Gastrocnemius medialis (tissue), 4 donors: ENCODE measurements around the gene HS3ST6.

ENCODE experiments used
- POLR2A ChIP-seq, 2 donors: fragments of 450-650 bp; IDR thresholded peaks; one replicate each; pipeline ENCODE4 v1.6.1; 2017; ENCODE audit warnings: antibody characterized with exemption in 2 of 2, mild to moderate bottlenecking in 2 of 2, moderate library complexity in 2 of 2
- TF ChIP-seq, protein P1 (sequence below), 5 experiments: fragments of 450-650 bp in 3 of 5; fragments of 200-600 bp in 2 of 5; sonication (generic) in 2 of 5; IDR thresholded peaks in 4 of 5; conservative IDR thresholded peaks in 1 of 5; 1 replicate in 4 of 5; 2 replicates in 1 of 5; pipeline ENCODE4 v1.5.1; 2016 to 2019; ENCODE audit warnings: antibody characterized with exemption in 5 of 5, mild to moderate bottlenecking in 3 of 5, moderate library complexity in 3 of 5

- TF ChIP-seq, protein P1, sequence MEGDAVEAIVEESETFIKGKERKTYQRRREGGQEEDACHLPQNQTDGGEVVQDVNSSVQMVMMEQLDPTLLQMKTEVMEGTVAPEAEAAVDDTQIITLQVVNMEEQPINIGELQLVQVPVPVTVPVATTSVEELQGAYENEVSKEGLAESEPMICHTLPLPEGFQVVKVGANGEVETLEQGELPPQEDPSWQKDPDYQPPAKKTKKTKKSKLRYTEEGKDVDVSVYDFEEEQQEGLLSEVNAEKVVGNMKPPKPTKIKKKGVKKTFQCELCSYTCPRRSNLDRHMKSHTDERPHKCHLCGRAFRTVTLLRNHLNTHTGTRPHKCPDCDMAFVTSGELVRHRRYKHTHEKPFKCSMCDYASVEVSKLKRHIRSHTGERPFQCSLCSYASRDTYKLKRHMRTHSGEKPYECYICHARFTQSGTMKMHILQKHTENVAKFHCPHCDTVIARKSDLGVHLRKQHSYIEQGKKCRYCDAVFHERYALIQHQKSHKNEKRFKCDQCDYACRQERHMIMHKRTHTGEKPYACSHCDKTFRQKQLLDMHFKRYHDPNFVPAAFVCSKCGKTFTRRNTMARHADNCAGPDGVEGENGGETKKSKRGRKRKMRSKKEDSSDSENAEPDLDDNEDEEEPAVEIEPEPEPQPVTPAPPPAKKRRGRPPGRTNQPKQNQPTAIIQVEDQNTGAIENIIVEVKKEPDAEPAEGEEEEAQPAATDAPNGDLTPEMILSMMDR (IDR thresholded peaks at IDR 0.05 in 4 of 5, conservative IDR thresholded peaks at IDR 0.05 in 1 of 5): no peak
- no peak for TF ChIP-seq POLR2A (IDR thresholded peaks at IDR 0.05)
Observed at GRCh38 chr16:1920727-1921171, 2.5 kb upstream of the HS3ST6 start.
